A549 (cell line): Measurements from ENCODE around the gene SCARB2. TPM values are rescaled to one million over a fixed set of nuclear protein-coding genes. Genes with fewer than 3 reads are reported as not detected.

Experiments used
- ATAC-seq, 2 experiments: fragments of 200-7000 bp in 1 of 2; fragments of >200 bp in 1 of 2; cut with Nextera tagmentation in 1 of 2; cut with Tn5 transposase in 1 of 2; 3 replicates each; pipeline versions ENCODE4 v1.8.0 to v1.9.1; 2018 to 2020; ENCODE audit warnings: mild to moderate bottlenecking in 1 of 2, moderate library complexity in 1 of 2
- CTCF ChIA-PET: fragments of 300-600 bp; sonication (Branson Sonifier 250); formaldehyde crosslinking; extraction: SDS; loops from one replicate; lab custom pipeline; 2021; ENCODE audit warnings: antibody characterized with exemption, inconsistent platforms; lab: Yijun Ruan, JAX
- POLR2A ChIA-PET: fragments of 350-600 bp; formaldehyde crosslinking; extraction: SDS; loops from one replicate; lab custom pipeline; 2021; ENCODE audit warnings: antibody characterized with exemption, inconsistent platforms; lab: Yijun Ruan, JAX
- DNase-seq, 2 experiments: peaks; one replicate each; pipeline versions ENCODE4 v3.0.0 to v3.0.0-alpha.2; 2011 to 2016; ENCODE audit warnings: low read depth in 1 of 2, low spot score in 1 of 2
- FAIRE-seq: peaks from 2 replicates; lab custom pipeline; 2011; peaks lifted over from hg19 to GRCh38; lab: Jason Lieb, UNC
- H3K27ac ChIP-seq, 2 experiments: fragments of >200 bp; sonication (Bioruptor Twin); formaldehyde crosslinking; 3 replicates each; pipeline ENCODE4 v1.5.1; 2016 to 2017
- H3K4me1 ChIP-seq: fragments of >200 bp; sonication (Bioruptor Twin); formaldehyde crosslinking; 3 replicates; pipeline ENCODE4 v1.6.1; 2016
- H3K4me2 ChIP-seq: fragments of >200 bp; sonication (Bioruptor Twin); formaldehyde crosslinking; 3 replicates; pipeline ENCODE4 v1.6.1; 2016
- H3K4me3 ChIP-seq: fragments of >200 bp; sonication (Bioruptor Twin); formaldehyde crosslinking; 3 replicates; pipeline ENCODE4 v1.5.1; 2016
- H3K9me3 ChIP-seq: fragments of >200 bp; sonication (Bioruptor Twin); formaldehyde crosslinking; 3 replicates; pipeline ENCODE4 v1.6.1; 2016
- CEBPB ChIP-seq, 2 experiments: fragments of >200 bp in 1 of 2; sonication (Bioruptor Twin) in 1 of 2; formaldehyde crosslinking in 1 of 2; IDR thresholded peaks; 2 replicates each; pipeline ENCODE4 v1.6.1; 2012 to 2016
- CHD4 ChIP-seq: fragments of 200-600 bp; sonication (generic); IDR thresholded peaks from 2 replicates; pipeline ENCODE4 v1.6.1; 2016; ENCODE audit warnings: antibody characterized with exemption, mild to moderate bottlenecking, borderline replicate concordance
- E2F6 ChIP-seq: IDR thresholded peaks from 2 replicates; pipeline ENCODE4 v1.6.1; 2012; ENCODE audit warnings: low read depth, borderline replicate concordance
- EHF ChIP-seq: fragments of 250-450 bp; sonication (Bioruptor Pico); IDR thresholded peaks from 2 replicates; pipeline ENCODE4 v1.5.0; 2020; ENCODE audit warnings: mild to moderate bottlenecking
- EP300 ChIP-seq, 2 experiments: fragments of >200 bp; sonication (Bioruptor Twin); formaldehyde crosslinking; IDR thresholded peaks; 2 replicates in 1 of 2; 3 replicates in 1 of 2; pipeline ENCODE4 v1.6.1; 2016 to 2017
- ESRRA ChIP-seq: fragments of 150-350 bp; IDR thresholded peaks from 2 replicates; pipeline ENCODE4 v1.6.1; 2014; ENCODE audit warnings: mild to moderate bottlenecking, low read length, borderline replicate concordance
- GATA3 ChIP-seq: IDR thresholded peaks from 2 replicates; pipeline ENCODE4 v1.6.1; 2012; ENCODE audit warnings: borderline replicate concordance
- HMGXB4 ChIP-seq: fragments of 250-450 bp; sonication (Bioruptor Pico); IDR thresholded peaks from 2 replicates; pipeline ENCODE4 v1.5.0; 2021; ENCODE audit warnings: mild to moderate bottlenecking, moderate library complexity, borderline replicate concordance
- KDM5A ChIP-seq: fragments of 200-600 bp; sonication (generic); IDR thresholded peaks from 2 replicates; pipeline ENCODE4 v1.6.1; 2016; ENCODE audit warnings: antibody characterized with exemption, mild to moderate bottlenecking
- MAFK ChIP-seq: fragments of 450-650 bp; IDR thresholded peaks from 2 replicates; pipeline ENCODE4 v1.6.1; 2014; ENCODE audit not compliant: partially characterized antibody
- MAZ ChIP-seq: fragments of 150-350 bp; IDR thresholded peaks from 2 replicates; pipeline ENCODE4 v1.6.1; 2014; ENCODE audit warnings: antibody characterized with exemption, low read depth, low read length, borderline replicate concordance
- NFE2L2 ChIP-seq: fragments of 150-350 bp; conservative IDR thresholded peaks from 2 replicates; pipeline ENCODE4 v1.6.1; 2014; ENCODE audit warnings: low read length
- NPAS2 ChIP-seq: fragments of 250-450 bp; sonication (Bioruptor Pico); IDR thresholded peaks from 2 replicates; pipeline ENCODE4 v1.8.0; 2022; ENCODE audit warnings: mild to moderate bottlenecking, moderate library complexity, borderline replicate concordance
- NR3C1 ChIP-seq: fragments of >200 bp; sonication (Bioruptor Twin); formaldehyde crosslinking; IDR thresholded peaks from 3 replicates; pipeline ENCODE4 v1.6.1; 2017
- RAD21 ChIP-seq, 2 experiments: fragments of >200 bp in 1 of 2; sonication (Bioruptor Twin) in 1 of 2; formaldehyde crosslinking in 1 of 2; IDR thresholded peaks in 1 of 2; conservative IDR thresholded peaks in 1 of 2; 2 replicates in 1 of 2; 3 replicates in 1 of 2; pipeline ENCODE4 v1.6.1; 2012 to 2018; ENCODE audit warnings: inconsistent platforms in 1 of 2
- RCOR1 ChIP-seq: fragments of 150-350 bp; IDR thresholded peaks from 2 replicates; pipeline ENCODE4 v1.6.1; 2014; ENCODE audit warnings: antibody characterized with exemption, low read length, low read depth
- RNF2 ChIP-seq: fragments of 200-600 bp; sonication (generic); IDR thresholded peaks from 2 replicates; pipeline ENCODE4 v1.6.1; 2016; ENCODE audit warnings: low read depth, mild to moderate bottlenecking, antibody characterized with exemption, moderate library complexity, borderline replicate concordance
- USF2 ChIP-seq: fragments of 450-650 bp; IDR thresholded peaks from 2 replicates; pipeline ENCODE4 v1.6.1; 2014; ENCODE audit warnings: antibody characterized with exemption
- ZNF302 ChIP-seq: fragments of 250-450 bp; sonication (Bioruptor Pico); IDR thresholded peaks from 2 replicates; pipeline ENCODE4 v1.9.0; 2021; ENCODE audit warnings: inconsistent platforms, mild to moderate bottlenecking, moderate library complexity
- ZSCAN20 ChIP-seq: fragments of 250-450 bp; sonication (Bioruptor Pico); IDR thresholded peaks from 2 replicates; pipeline ENCODE4 v1.8.0; 2022; ENCODE audit warnings: mild to moderate bottlenecking, moderate library complexity
- WGBS: methylation state at CpG from one replicate; pipeline ENCODE4 v1.1.6; 2017; ENCODE audit errors: missing lambda C conversion rate; 5-methylcytosine and 5-hydroxymethylcytosine counted together
- polyA plus RNA-seq, 4 experiments: library from polyadenylated mRNA; depleted of rRNA in 3 of 4; stranded (reverse); fragments of >200 nt; fragmentation: RNase III in 1 of 4; extraction: RNeasy Plus Mini Kit Qiagen cat#74134 plus additional on column Dnase treatment in 1 of 4; gene quantifications; 2 replicates in 3 of 4; 3 replicates in 1 of 4; pipeline ENCODE4 v1.2.3, GENCODE V29; 2011 to 2017

The SCARB2 gene
- polyA plus RNA-seq, 2 of the 4 experiments (the other 2 are of a cell fraction), result 47.2 to 65.4 TPM

- DNase-seq (no peak), ATAC-seq (no peak), FAIRE-seq (no peak)
- Histone ChIP-seq H3K4me3 (no peak overlapping the region), H3K27ac (no peak overlapping the region), H3K4me2 (no peak overlapping the region), H3K9me3 (no peaks in the 10 kb centered on the region), H3K4me1 (peaks cover 42% of the 10 kb centered on the region)
- CTCF ChIA-PET, result interaction anchor here (2.2 to 2.9 kb wide), 2 partner anchors 10 to 30 kb away, joined by 8 to 18 read pairs; no protein-coding TSS in a partner anchor
- 92% methylated on average over 4 of the region's 4 CpGs for WGBS
- POLR2A ChIA-PET, result no interaction called here
- TF ChIP-seq ESRRA (no peak), GATA3 (no peak)
Observed at GRCh38 chr4:76209881-76210280, 3.7 kb downstream of the SCARB2 start.

GRCh38 chr4:76208005-76208765 is 5.4 kb downstream of the SCARB2 start:
- DNase-seq (peak in 1 of 2 experiments; percentile 63), ATAC-seq (peak; percentile 85 to 89), FAIRE-seq (no peak)
- Histone ChIP-seq H3K27ac (peak overlapping the region; percentile 69 to 86), H3K4me1 (peaks cover 34% of the 10 kb centered on the region), H3K4me2 (peak overlapping the region; percentile 77), H3K4me3 (peak overlapping the region; percentile 23; the same call in 2 of the 3 replicates), H3K9me3 (no peaks in the 10 kb centered on the region)
- WGBS, result 11% methylated on average over 9 of the region's 9 CpGs
- CTCF ChIA-PET, result interaction anchor here (0.8 to 2.3 kb wide), 2 partner anchors 28 to 99 kb away, joined by 5 to 11 read pairs; partner anchors contain the start of gene STBD1
- POLR2A ChIA-PET, result no interaction called here
- TF ChIP-seq RCOR1, result no peak
- TF ChIP-seq MAFK, result peak; percentile 26

- FAIRE-seq (no peak), ATAC-seq (no peak), DNase-seq (no peak)
- TF ChIP-seq CEBPB (IDR thresholded peaks at IDR 0.05) (no peak), USF2 (no peak), NPAS2 (CRISPR knock-in tag) (no peak), CHD4 (no peak), EP300 (IDR thresholded peaks at IDR 0.05) (no peak), NR3C1 (no peak), RNF2 (no peak), RAD21 (conservative IDR thresholded peaks at IDR 0.05 in 1 of 2, IDR thresholded peaks at IDR 0.05 in 1 of 2) (no peak), ZNF302 (CRISPR knock-in tag) (no peak), MAZ (no peak), ZSCAN20 (CRISPR knock-in tag) (no peak), NFE2L2 (no peak), KDM5A (no peak), HMGXB4 (no peak), E2F6 (no peak), EHF (CRISPR knock-in tag) (no peak)
- ChIA-PET POLR2A (no interaction called here), CTCF (interaction anchor here (1.2 to 2.3 kb wide), 2 partner anchors 28 to 34 kb away, joined by 3 to 11 read pairs; no protein-coding TSS in a partner anchor)
- H3K4me3 ChIP-seq, result no peak overlapping the region
- peak overlapping the region; percentile 77 for H3K4me2 ChIP-seq
- H3K4me1 ChIP-seq, result peaks cover 33% of the 10 kb centered on the region
- H3K9me3 ChIP-seq, result no peaks in the 10 kb centered on the region
- peak overlapping the region in 1 of 2 experiments; percentile 69; a peak in 1 of 6 replicates for H3K27ac ChIP-seq
Observed at GRCh38 chr4:76207549-76207948, 6.1 kb downstream of the SCARB2 start.
